HCT116 (cell line): ENCODE measurements around the gene ABTB2. TPM values are rescaled to one million over a fixed set of nuclear protein-coding genes. Genes with fewer than 3 reads are reported as not detected.

Source experiments
- ATAC-seq: fragments of 200-7000 bp; cut with Tn5 transposase; 2 replicates; pipeline ENCODE4 v1.9.1; 2020; ENCODE audit warnings: mild to moderate bottlenecking, moderate library complexity
- BruUV-seq: library from RNA; stranded (reverse); fragments of 400-500 nt; replicated peaks from 2 replicates; lab custom pipeline; 2021; lab: Mats Ljungman, UMichigan
- CTCF ChIA-PET: fragments of 300-600 bp; sonication (Branson Sonifier 250); formaldehyde crosslinking; loops from one replicate; lab custom pipeline; 2021; ENCODE audit warnings: antibody characterized with exemption; lab: Charles Lee
- POLR2A ChIA-PET: fragments of 300-600, 350-600 bp; sonication (Branson Sonifier 250); formaldehyde crosslinking; loops from one replicate; lab custom pipeline; 2021; ENCODE audit warnings: antibody characterized with exemption; lab: Charles Lee
- RAD21 ChIA-PET, 2 experiments: fragments of 300-600 bp; sonication (Branson Sonifier 250); formaldehyde crosslinking; loops; one replicate each; lab custom pipeline; 2023; ENCODE audit warnings: low total read pairs in 2 of 2; ENCODE audit not compliant: uncharacterized antibody in 2 of 2, unreplicated experiment in 2 of 2, low non-redundant PET in 1 of 2; lab: Charles Lee
- DNase-seq: peaks from one replicate; pipeline ENCODE4 v3.0.0-alpha.2; 2010; ENCODE audit warnings: low read depth, low spot score
- H2AFZ ChIP-seq: fragments of 200-600 bp; shearing (Covaris generic), sonication (generic); 2 replicates; pipeline ENCODE4 v1.6.1; 2017; ENCODE audit warnings: low read depth, mixed run types, mixed read lengths, antibody characterized with exemption, low read length; ENCODE audit not compliant: poor library complexity, severe bottlenecking
- H3K27ac ChIP-seq: 2 replicates; pipeline ENCODE4 v1.5.1; 2012; ENCODE audit warnings: low read depth, low read length
- H3K27me3 ChIP-seq: fragments of 200-600 bp; sonication (generic); 2 replicates; pipeline ENCODE4 v1.6.1; 2016; ENCODE audit warnings: mixed run types, low read length, mixed read lengths; ENCODE audit not compliant: insufficient read depth
- H3K36me3 ChIP-seq, 2 experiments: fragments of 200-500 bp in 1 of 2; fragments of 200-600 bp in 1 of 2; sonication (Bioruptor generic) in 1 of 2; sonication (generic) in 1 of 2; 2 replicates each; pipeline versions ENCODE4 v1.5.1 to v1.6.1; 2014 to 2016; ENCODE audit warnings: low read length in 2 of 2, inconsistent platforms in 1 of 2, mixed read lengths in 1 of 2, mixed run types in 1 of 2; ENCODE audit not compliant: insufficient read depth in 2 of 2, control insufficient read depth in 1 of 2
- H3K4me1 ChIP-seq, 2 experiments: fragments of 200-600 bp in 1 of 2; sonication (generic) in 1 of 2; 2 replicates each; pipeline versions ENCODE4 v1.5.1 to v1.6.1; 2012 to 2017; ENCODE audit warnings: low read length in 2 of 2, inconsistent platforms in 1 of 2, mild to moderate bottlenecking in 1 of 2, mixed read lengths in 1 of 2, mixed run types in 1 of 2, moderate library complexity in 1 of 2; ENCODE audit not compliant: insufficient read depth in 2 of 2, control insufficient read depth in 1 of 2
- H3K4me2 ChIP-seq: fragments of 200-600 bp; sonication (generic); 2 replicates; pipeline ENCODE4 v1.6.1; 2017; ENCODE audit warnings: mixed run types, low read length, mixed read lengths
- H3K4me3 ChIP-seq, 2 experiments: fragments of 200-600 bp in 1 of 2; sonication (generic) in 1 of 2; replicated peaks in 1 of 2; 2 replicates each; pipeline ENCODE4 v1.5.1; 2011 to 2016; ENCODE audit warnings: low read length in 2 of 2, control low read depth in 1 of 2, low read depth in 1 of 2, mild to moderate bottlenecking in 1 of 2, mixed read lengths in 1 of 2, mixed run types in 1 of 2
- H3K79me2 ChIP-seq: fragments of 200-600 bp; sonication (generic); 2 replicates; pipeline ENCODE4 v1.6.1; 2017; ENCODE audit warnings: mild to moderate bottlenecking, mixed run types, low read length, moderate library complexity, mixed read lengths; ENCODE audit not compliant: insufficient read depth
- H3K9ac ChIP-seq: fragments of 200-600 bp; sonication (generic); 2 replicates; pipeline ENCODE4 v1.6.1; 2016; ENCODE audit warnings: low read length, mixed read lengths
- H3K9me2 ChIP-seq: fragments of 200-600 bp; sonication (generic), shearing (Covaris generic); 2 replicates; pipeline ENCODE4 v1.6.1; 2017; ENCODE audit warnings: mixed run types, mild to moderate bottlenecking, moderate library complexity; ENCODE audit not compliant: insufficient read depth
- H3K9me3 ChIP-seq, 2 experiments: fragments of 200-500 bp in 1 of 2; fragments of 200-600 bp in 1 of 2; sonication (Bioruptor generic) in 1 of 2; sonication (generic) in 1 of 2; 2 replicates each; pipeline ENCODE4 v1.6.1; 2014 to 2017; ENCODE audit warnings: low read length in 2 of 2, mixed read lengths in 2 of 2, inconsistent platforms in 1 of 2, low read depth in 1 of 2, mild to moderate bottlenecking in 1 of 2, mixed run types in 1 of 2, moderate library complexity in 1 of 2; ENCODE audit not compliant: control insufficient read depth in 1 of 2, insufficient read depth in 1 of 2
- H4K20me1 ChIP-seq: fragments of 200-600 bp; sonication (generic), shearing (Covaris generic); 2 replicates; pipeline ENCODE4 v1.6.1; 2017; ENCODE audit warnings: mixed run types, mild to moderate bottlenecking, moderate library complexity; ENCODE audit not compliant: insufficient read depth
- CBX3 ChIP-seq: IDR thresholded peaks from 2 replicates; pipeline ENCODE4 v1.6.1; 2012; ENCODE audit warnings: low read depth
- CEBPB ChIP-seq: IDR thresholded peaks from 2 replicates; pipeline ENCODE4 v1.6.1; 2012; ENCODE audit warnings: low read depth
- ELF1 ChIP-seq: IDR thresholded peaks from 2 replicates; pipeline ENCODE4 v1.6.1; 2012; ENCODE audit warnings: low read depth, borderline replicate concordance
- EZH2 ChIP-seq: fragments of 200-600 bp; sonication (generic); IDR thresholded peaks from 2 replicates; pipeline ENCODE4 v1.6.1; 2017; ENCODE audit warnings: antibody characterized with exemption, mixed run types
- EZH2phosphoT487 ChIP-seq: fragments of 200-600 bp; IDR thresholded peaks from 2 replicates; pipeline ENCODE4 v1.6.1; 2018; ENCODE audit warnings: antibody characterized with exemption, borderline replicate concordance
- FOSL1 ChIP-seq: IDR thresholded peaks from 2 replicates; pipeline ENCODE4 v1.6.1; 2012; ENCODE audit warnings: low read depth
- JUND ChIP-seq: IDR thresholded peaks from 2 replicates; pipeline ENCODE4 v1.6.1; 2012
- MAX ChIP-seq: IDR thresholded peaks from 2 replicates; pipeline ENCODE4 v1.6.1; 2012
- POLR2A ChIP-seq: IDR thresholded peaks from 2 replicates; pipeline ENCODE4 v1.7.0; 2011; ENCODE audit warnings: borderline replicate concordance; ENCODE audit not compliant: insufficient read depth, insufficient read length; ENCODE audit errors: extremely low read depth
- RAD21 ChIP-seq: IDR thresholded peaks from 2 replicates; pipeline ENCODE4 v1.6.1; 2012; ENCODE audit warnings: low read depth, mild to moderate bottlenecking
- SIN3A ChIP-seq: IDR thresholded peaks from 2 replicates; pipeline ENCODE4 v1.6.1; 2012; ENCODE audit warnings: low read depth
- SP1 ChIP-seq: IDR thresholded peaks from 2 replicates; pipeline ENCODE4 v1.6.1; 2012; ENCODE audit warnings: low read depth
- SRF ChIP-seq: IDR thresholded peaks from 2 replicates; pipeline ENCODE4 v1.6.1; 2012; ENCODE audit warnings: low read depth
- TCF7L2 ChIP-seq: IDR thresholded peaks from 2 replicates; pipeline ENCODE4 v1.7.0; 2011; ENCODE audit warnings: borderline replicate concordance, inconsistent platforms; ENCODE audit not compliant: insufficient read depth, insufficient read length; ENCODE audit errors: extremely low read depth
- ZFX ChIP-seq: fragments of 450-650 bp; IDR thresholded peaks from 2 replicates; pipeline ENCODE4 v1.6.1; 2017
- intact Hi-C: fragments of 100-400 bp; cut with micrococcal nuclease; formaldehyde crosslinking; loops from 2 replicates; pipeline ENCODE4 v1.10.0; 2022
- total RNA-seq: library from RNA; stranded (reverse); gene quantifications from one replicate; pipeline ENCODE4 v1.2.1, GENCODE V29; 2021; ENCODE audit not compliant: unreplicated experiment
- TF ChIP-seq, protein P1 (sequence below): IDR thresholded peaks from 2 replicates; pipeline ENCODE4 v1.6.1; 2011; ENCODE audit warnings: mild to moderate bottlenecking, low read length, moderate library complexity; ENCODE audit not compliant: insufficient replicate concordance; ENCODE audit errors: extremely low read depth
- TF ChIP-seq, protein P2 (sequence below): IDR thresholded peaks from 2 replicates; pipeline ENCODE4 v1.6.1; 2012; ENCODE audit warnings: low read depth

The ABTB2 gene
- total RNA-seq, 1 experiment from 2014 or later: 6.8 TPM

DNA sequence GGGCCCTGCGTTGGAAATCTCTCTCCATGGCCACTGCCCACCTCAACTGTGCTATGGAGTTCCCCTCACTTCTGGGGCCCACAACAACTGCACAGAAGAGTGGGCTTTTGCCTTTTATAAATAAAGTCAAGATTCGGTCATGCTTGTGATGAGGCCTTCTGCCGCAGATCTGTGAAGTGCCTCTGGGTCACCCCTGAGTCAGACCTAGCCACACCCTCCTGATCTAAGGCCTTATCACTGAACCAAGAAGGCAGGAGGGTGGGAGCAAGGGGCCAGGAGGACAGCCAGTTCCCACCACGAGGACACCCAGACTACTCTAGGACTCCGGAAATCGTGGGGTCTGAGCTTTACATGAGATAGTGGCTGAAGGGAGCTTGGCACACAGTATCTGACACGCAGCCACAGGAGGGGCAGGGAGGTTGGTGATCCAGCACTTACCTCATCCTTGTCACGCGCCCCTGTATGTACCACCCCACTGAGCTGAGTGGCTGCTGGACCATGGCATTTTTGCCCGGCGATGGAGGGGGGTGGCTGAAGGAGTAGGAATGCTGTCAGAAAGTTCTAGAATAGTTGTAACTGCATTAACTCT lies 115.7 kb downstream of the ABTB2 start:
- TF ChIP-seq, protein P1, sequence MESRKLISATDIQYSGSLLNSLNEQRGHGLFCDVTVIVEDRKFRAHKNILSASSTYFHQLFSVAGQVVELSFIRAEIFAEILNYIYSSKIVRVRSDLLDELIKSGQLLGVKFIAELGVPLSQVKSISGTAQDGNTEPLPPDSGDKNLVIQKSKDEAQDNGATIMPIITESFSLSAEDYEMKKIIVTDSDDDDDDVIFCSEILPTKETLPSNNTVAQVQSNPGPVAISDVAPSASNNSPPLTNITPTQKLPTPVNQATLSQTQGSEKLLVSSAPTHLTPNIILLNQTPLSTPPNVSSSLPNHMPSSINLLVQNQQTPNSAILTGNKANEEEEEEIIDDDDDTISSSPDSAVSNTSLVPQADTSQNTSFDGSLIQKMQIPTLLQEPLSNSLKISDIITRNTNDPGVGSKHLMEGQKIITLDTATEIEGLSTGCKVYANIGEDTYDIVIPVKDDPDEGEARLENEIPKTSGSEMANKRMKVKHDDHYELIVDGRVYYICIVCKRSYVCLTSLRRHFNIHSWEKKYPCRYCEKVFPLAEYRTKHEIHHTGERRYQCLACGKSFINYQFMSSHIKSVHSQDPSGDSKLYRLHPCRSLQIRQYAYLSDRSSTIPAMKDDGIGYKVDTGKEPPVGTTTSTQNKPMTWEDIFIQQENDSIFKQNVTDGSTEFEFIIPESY: no peak
- no peak for TF ChIP-seq ZFX
- no peak for TF ChIP-seq SRF
- TF ChIP-seq, protein P2, sequence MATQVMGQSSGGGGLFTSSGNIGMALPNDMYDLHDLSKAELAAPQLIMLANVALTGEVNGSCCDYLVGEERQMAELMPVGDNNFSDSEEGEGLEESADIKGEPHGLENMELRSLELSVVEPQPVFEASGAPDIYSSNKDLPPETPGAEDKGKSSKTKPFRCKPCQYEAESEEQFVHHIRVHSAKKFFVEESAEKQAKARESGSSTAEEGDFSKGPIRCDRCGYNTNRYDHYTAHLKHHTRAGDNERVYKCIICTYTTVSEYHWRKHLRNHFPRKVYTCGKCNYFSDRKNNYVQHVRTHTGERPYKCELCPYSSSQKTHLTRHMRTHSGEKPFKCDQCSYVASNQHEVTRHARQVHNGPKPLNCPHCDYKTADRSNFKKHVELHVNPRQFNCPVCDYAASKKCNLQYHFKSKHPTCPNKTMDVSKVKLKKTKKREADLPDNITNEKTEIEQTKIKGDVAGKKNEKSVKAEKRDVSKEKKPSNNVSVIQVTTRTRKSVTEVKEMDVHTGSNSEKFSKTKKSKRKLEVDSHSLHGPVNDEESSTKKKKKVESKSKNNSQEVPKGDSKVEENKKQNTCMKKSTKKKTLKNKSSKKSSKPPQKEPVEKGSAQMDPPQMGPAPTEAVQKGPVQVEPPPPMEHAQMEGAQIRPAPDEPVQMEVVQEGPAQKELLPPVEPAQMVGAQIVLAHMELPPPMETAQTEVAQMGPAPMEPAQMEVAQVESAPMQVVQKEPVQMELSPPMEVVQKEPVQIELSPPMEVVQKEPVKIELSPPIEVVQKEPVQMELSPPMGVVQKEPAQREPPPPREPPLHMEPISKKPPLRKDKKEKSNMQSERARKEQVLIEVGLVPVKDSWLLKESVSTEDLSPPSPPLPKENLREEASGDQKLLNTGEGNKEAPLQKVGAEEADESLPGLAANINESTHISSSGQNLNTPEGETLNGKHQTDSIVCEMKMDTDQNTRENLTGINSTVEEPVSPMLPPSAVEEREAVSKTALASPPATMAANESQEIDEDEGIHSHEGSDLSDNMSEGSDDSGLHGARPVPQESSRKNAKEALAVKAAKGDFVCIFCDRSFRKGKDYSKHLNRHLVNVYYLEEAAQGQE: no peak
- no peak for TF ChIP-seq EZH2
- TF ChIP-seq FOSL1: peak; percentile 76
- no peak for TF ChIP-seq CEBPB
- TF ChIP-seq CBX3: peak; percentile 30; the same call in 1 of the 2 replicates
- TF ChIP-seq SP1: peak; percentile 69
- no peak for TF ChIP-seq SIN3A
- TF ChIP-seq ELF1: no peak
- TF ChIP-seq JUND: peak; percentile 63
- peak; percentile 11; the same call in 1 of the 2 replicates for TF ChIP-seq RAD21
- no peak for TF ChIP-seq EZH2phosphoT487
- TF ChIP-seq MAX: peak; percentile 75
- peak; percentile 73 for TF ChIP-seq TCF7L2
- no peak for TF ChIP-seq POLR2A
- H4K20me1 ChIP-seq: no peaks in the 10 kb centered on the region
- ChIA-PET RAD21 (no interaction called here), POLR2A (interaction anchor here (2.0 to 2.5 kb wide), 2 partner anchors 8 to 21 kb away, joined by 5 to 11 read pairs; no protein-coding TSS in a partner anchor), CTCF (no interaction called here)
- no peak overlapping the region for H2AFZ ChIP-seq
- peak overlapping the region; percentile 54 for H3K9ac ChIP-seq
- peak; percentile 68 for ATAC-seq
- H3K4me2 ChIP-seq: peak overlapping the region; percentile 84
- DNase-seq: no peak
- no peaks in the 10 kb centered on the region for H3K79me2 ChIP-seq
- H3K27ac ChIP-seq: 0 out of 2 replicates have a peak overlapping the region, but pooled peaks have one; percentile 17
- no peaks in the 10 kb centered on the region for H3K36me3 ChIP-seq
- peak overlapping the region; percentile 7 to 23; a peak in 3 of 4 replicates for H3K4me3 ChIP-seq
- H3K4me1 ChIP-seq: peaks cover 63 to 74% of the 10 kb centered on the region in 2 experiments
- H3K9me2 ChIP-seq: no peaks in the 10 kb centered on the region
- no peaks in the 10 kb centered on the region for H3K9me3 ChIP-seq
- no peaks in the 10 kb centered on the region for H3K27me3 ChIP-seq
- no TSS peak for BruUV-seq
- intact Hi-C loops: loop anchor here (5.0 kb wide), 1 partner anchor 115 kb away; the partner anchor contains the start of gene ABTB2
